HS-5 (cell line): Measurements from ENCODE around the gene CCDC188.
"Not testable (repeated sequence)": the region's sequence is repeated elsewhere in the genome, so short reads cannot be mapped to it uniquely, and the experiment has no call there.

Experiments
- DNase-seq: peaks from one replicate; pipeline ENCODE4 v3.0.0-alpha.2; 2012; ENCODE audit warnings: low read depth

The CCDC188 gene

DNA sequence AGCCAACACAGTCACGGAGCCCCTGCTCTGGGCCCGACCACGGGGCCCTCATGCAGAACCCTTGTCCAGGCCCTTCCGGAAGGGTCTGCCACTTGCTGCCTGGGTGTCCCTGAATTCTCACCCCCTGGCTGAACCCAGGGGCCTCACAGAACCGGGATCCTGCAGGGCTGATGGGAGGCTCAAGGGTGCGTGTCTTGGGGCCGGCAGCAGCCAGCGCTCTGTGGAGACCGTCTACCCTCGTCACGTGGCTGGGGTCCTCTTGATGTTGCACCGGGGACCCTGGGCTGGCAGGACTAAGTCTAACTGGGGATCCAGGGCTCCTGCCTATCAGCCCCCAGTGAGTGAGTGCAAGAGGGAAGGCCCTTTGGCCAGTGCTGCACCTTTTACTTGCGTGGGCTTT, 19.3 kb upstream of the CCDC188 start:
- DNase-seq = no peak

- no peak for DNase-seq
These were observed 18.5 kb upstream of the CCDC188 start for GRCh38 chr22:20169253-20169822.

DNA sequence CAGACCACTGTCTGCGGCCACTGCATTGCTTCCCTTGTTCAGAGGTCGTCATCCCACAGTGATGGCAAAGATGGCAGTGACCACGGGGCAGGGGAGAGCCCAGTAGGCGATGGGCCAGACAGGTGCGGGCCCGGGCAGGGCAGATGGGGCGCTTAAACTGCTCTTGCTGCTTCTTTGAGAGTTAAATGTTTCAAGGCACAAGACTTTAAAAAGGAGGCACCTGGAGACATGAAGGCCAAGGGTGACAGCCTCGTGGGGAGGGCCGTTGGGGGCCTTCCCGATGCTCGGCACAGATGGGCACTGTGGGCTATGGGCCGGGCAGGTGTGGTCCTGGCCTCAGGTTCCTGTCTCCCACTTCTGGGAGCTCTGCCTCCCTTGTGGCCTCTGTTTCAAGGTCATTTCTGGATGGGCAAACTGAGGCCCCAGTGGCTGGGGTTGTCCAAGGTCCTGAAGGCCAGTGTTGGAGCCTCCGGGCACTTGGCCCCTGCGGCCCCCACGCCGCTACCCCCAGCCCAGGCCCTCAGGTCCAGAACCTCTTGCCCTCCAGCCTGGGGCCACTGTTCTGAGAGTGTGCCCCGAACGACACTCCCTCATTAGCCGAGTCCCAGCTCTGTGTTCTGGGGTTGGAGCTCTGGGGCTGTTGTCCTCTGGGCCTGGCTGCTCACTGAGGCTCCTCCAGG, 16.9 kb upstream of the CCDC188 start:
- no peak for DNase-seq

GRCh38 chr22:20166703-20167102, 15.8 kb upstream of the CCDC188 start:
- no peak for DNase-seq

- DNase-seq = no peak
These were observed 15.1 kb upstream of the CCDC188 start for GRCh38 chr22:20165913-20166312.

GRCh38 chr22:20165421-20165820, 14.6 kb upstream of the CCDC188 start:
- no peak for DNase-seq

DNA sequence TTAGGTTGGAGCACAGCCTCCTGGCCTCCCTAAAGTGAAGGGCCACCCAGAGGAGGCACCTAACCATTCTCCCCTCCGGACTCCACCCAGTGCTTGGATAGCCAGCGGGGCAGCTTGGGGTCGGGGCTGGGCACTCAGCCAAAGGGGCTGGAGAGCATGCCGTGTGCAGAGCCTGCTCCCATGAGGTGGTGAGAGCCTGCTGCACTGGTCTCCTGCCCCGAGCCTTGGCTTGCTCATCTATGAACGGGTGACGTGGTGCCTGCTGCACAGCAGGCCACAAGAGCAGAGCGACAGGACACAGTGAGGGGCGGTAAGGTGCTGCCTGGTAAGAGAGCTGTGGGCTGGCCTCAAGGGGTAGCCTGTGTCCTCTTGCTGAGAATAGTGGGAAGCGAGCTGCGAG, 14.0 kb upstream of the CCDC188 start:
- DNase-seq = no peak

DNA sequence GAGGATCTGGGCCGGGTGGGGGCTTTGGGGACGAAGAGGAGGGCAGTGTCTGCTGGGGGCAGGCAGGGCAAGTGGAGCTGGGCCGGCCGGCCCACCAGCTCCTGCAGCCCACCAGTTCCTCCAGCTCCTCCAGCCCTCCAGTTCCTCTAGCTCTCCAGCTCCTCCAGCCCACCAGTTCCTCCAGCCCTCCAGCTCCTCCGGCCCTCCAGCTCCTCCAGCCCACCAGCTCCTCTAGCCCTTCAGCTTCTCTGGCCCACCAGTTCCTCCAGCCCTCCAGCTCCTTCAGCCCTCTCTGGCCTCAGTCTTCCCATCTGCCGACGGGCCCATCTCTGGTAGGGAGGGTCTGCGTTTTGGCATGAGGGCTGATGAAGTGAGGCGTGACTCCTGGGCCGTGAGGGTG, 9.2 kb upstream of the CCDC188 start:
- DNase-seq = no peak

- not testable (repeated sequence) for DNase-seq
These were observed 8.7 kb upstream of the CCDC188 start for GRCh38 chr22:20159531-20159930.

GRCh38 chr22:20159076-20159475, 8.2 kb upstream of the CCDC188 start:
- no peak for DNase-seq

GRCh38 chr22:20158391-20159036, 7.7 kb upstream of the CCDC188 start:
- DNase-seq = no peak

DNA sequence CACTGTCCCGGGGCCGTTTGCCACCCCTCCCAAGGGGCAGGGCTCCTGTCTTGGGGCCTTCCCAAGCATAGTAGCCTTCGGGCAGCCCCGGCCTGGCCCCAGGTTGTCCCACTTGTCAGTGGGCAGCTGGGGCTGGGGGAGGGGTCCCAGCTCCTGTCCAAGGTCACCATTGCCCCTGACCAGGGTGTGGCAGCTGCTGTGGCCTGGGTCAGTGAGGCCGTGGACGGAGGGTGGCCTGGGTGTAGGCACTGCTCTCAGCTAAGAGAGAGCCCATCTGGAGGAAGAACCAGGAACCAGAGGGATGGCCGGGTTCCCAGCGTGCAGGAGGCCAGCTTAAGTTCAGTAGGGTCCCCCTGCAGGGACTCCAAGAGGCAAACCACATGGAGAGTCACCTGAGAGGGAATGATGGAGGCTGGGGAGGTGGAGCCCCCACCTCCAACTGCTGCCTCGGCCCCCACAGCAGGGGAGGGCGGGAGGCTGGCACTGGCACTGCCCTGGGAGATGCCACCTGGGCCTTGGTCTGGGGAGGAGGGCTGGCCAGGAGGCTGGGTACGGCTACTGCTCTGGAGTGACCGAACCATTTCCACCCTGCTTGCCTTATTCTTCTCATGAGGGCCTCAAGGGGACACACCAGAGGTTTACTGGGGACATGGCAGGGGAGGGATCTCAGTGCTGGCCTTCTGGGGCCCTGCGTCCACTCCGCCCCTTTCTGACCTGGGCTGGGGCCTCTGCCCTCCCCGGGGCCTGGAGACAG, 6.8 kb upstream of the CCDC188 start:
- no peak for DNase-seq

DNA sequence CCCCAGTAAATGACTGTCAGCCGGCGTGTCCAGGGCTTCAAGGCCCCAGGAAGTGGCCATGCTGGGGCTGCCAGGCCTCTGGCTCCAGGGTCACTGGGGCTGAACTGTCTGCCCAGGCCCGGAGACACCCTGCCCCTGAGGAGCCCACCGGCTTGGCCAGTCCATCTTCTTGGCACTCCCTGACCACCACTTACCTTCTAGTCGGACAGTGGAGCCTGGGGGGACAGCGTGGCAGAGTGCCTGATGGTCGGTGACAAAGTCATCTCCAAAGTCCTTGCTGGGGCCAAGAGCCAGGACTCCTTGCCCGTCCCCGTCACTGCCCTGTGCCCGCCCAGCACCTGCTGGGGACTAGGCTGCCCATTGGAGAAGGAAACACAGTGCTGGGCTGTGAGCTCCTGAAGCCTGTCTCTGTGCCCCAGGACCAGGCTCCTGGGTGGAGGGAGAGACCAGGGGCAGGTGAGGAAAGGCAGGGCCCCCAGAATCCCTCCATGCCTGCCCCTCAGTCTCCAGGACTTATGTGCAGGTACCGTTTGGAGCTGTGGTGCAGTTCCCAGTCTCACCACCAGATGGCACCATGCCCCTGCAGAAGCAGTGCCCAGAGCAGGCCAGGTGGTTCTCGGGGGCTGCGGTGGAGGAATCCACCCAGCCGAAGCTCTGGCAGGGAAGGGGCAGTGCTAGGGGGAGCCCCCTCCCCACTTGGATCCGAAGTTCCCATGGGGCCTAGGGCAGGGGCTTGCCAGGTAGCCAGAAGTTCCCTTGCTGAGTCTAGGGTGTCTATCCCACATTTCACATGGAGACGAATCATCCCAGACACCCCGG, 6.0 kb upstream of the CCDC188 start:
- no peak for DNase-seq

GRCh38 chr22:20156042-20156389, 5.2 kb upstream of the CCDC188 start:
- DNase-seq = no peak

DNA sequence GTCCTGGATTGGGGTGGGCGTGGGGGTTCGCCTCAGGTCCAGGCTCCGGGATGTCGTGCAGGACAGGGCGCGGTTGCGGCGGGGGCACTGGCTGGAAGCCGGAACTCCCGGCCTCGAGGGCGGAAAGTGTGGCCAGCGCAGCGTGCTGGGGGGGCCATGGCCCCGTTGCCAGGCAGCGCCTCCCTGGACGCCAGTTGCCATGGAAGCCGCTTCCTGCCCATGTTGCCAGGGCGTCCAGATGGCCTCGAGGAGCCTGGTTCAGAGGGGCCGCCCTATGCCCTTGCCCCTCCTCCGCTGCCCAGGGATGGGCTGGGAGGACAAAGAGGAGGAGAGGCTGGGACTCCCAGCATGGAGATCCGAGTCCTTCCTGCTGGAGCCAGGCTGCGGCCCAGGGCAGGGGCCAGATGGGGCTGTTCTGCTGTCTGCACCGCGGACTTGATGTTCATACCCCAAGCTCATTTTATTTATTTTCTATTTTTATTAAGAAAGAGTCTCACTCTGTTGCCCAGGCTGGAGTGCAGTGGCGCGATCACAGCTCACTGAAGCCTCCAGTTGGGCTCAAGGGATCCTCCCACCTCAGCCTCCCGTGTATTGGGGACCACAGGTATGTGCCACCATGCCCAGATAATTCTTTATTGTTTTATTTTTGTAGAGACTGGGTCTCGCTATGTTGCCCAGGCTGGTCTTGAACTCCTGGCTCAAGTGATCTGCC, 4.6 kb upstream of the CCDC188 start:
- peak; percentile 38 for DNase-seq

- DNase-seq = no peak
These were observed 3.8 kb upstream of the CCDC188 start for GRCh38 chr22:20154602-20155187.

GRCh38 chr22:20153945-20154344, 3.1 kb upstream of the CCDC188 start:
- DNase-seq = no peak

- no peak for DNase-seq
These were observed 1.6 kb upstream of the CCDC188 start for GRCh38 chr22:20152464-20152890.

- no peak for DNase-seq
These were observed 377 bp upstream of the CCDC188 start for GRCh38 chr22:20151276-20151588.

DNA sequence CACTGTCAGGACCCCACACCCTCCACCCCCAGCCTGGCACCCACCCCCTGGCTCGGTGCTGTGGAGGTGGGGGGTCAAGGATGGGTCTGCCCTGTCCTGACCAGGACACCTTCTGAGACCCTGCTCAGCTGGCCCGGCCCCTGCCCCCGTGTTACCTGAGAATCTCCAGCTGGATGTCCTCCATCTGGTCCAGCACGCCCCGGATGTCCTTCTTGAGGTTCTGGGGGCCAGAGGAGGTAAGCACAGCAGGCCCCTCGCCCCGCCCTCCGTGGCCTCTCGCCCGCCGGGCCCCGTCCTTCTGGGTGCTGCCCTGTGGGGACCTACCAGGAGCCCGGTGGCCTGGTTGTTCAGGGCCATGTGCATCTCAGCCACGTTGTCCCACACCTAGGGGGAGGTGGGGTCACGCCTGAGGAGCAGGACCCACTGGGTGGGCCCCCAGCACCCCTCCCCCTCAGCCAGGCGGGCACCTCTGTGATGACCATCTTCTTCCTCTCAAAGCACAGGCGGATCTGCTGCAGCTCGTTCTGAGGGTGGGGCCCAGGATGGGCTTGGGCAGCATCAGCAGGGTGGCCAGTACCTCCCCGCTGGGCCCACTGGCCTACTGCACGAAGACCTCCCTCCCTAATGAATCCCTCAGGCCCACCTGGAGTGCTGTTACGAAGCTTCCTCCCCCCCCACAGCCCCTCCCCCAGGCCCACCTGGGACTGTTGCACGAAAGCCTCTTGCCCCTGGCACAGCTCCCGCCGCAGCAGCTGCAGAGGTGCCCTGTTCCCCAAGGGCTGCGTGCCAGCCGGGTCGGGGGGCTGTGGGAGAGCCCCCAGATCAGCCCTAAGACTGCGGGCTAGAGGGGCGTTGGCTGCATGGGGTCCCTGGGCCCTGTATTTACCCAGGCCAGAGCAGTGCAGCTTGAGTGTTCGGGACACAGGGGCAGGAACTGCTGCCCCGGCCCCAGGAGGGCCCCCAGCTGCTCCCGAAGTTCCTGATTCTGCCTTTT, 1.3 kb downstream of the CCDC188 start:
- no peak for DNase-seq
